HepG2 (cell line): Measurements from ENCODE around the gene COA3. TPM values are rescaled to one million over a fixed set of nuclear protein-coding genes. Genes with fewer than 3 reads are reported as not detected.

Source experiments
- ADNP ChIP-seq: sonication (generic); formaldehyde crosslinking; IDR thresholded peaks from 2 replicates; pipeline ENCODE4 v1.4.0; 2020; ENCODE audit warnings: missing genetic modification reagents
- ARID4A ChIP-seq: sonication (generic); formaldehyde crosslinking; IDR thresholded peaks from 2 replicates; pipeline ENCODE4 v1.5.0; 2020; ENCODE audit warnings: mild to moderate bottlenecking, missing genetic modification reagents, borderline replicate concordance
- FOXP1 ChIP-seq, 2 experiments: fragments of 450-650 bp in 1 of 2; IDR thresholded peaks; 2 replicates each; pipeline ENCODE4 v1.6.1; 2017 to 2018; ENCODE audit warnings: antibody characterized with exemption in 1 of 2
- GMEB1 ChIP-seq: sonication (generic); formaldehyde crosslinking; IDR thresholded peaks from 2 replicates; pipeline ENCODE4 v1.5.1; 2020; ENCODE audit warnings: missing genetic modification reagents, mild to moderate bottlenecking, borderline replicate concordance
- HNRNPH1 ChIP-seq: fragments of 200-400 bp; formaldehyde crosslinking; optimal IDR thresholded peaks from 2 replicates; pipeline ENCODE3; 2017; ENCODE audit warnings: mild to moderate bottlenecking, low read depth, low read length
- MEF2D ChIP-seq: sonication (generic); formaldehyde crosslinking; IDR thresholded peaks from 2 replicates; pipeline ENCODE4 v1.5.1; 2020; ENCODE audit warnings: mild to moderate bottlenecking, missing genetic modification reagents
- NRL ChIP-seq: sonication (generic); formaldehyde crosslinking; IDR thresholded peaks from 2 replicates; pipeline ENCODE4 v1.5.0; 2020; ENCODE audit warnings: missing genetic modification reagents, mild to moderate bottlenecking, moderate library complexity, borderline replicate concordance
- ONECUT2 ChIP-seq: sonication (generic); formaldehyde crosslinking; IDR thresholded peaks from 2 replicates; pipeline ENCODE4 v1.4.0; 2020; ENCODE audit warnings: missing genetic modification reagents
- PBX3 ChIP-seq: sonication (generic); formaldehyde crosslinking; IDR thresholded peaks from 2 replicates; pipeline ENCODE4 v1.8.1; 2023; ENCODE audit warnings: missing genetic modification reagents, inconsistent platforms, borderline replicate concordance
- PHF8 ChIP-seq: sonication (generic); formaldehyde crosslinking; IDR thresholded peaks from 2 replicates; pipeline ENCODE4 v1.5.0; 2020; ENCODE audit warnings: missing genetic modification reagents
- SMARCC2 ChIP-seq: fragments of 450-650 bp; IDR thresholded peaks from 2 replicates; pipeline ENCODE4 v1.6.1; 2017; ENCODE audit warnings: antibody characterized with exemption, mild to moderate bottlenecking
- TP53 ChIP-seq: sonication (generic); formaldehyde crosslinking; conservative IDR thresholded peaks from 2 replicates; pipeline ENCODE4 v1.4.0; 2020; ENCODE audit warnings: missing genetic modification reagents
- ZBTB43 ChIP-seq: sonication (generic); formaldehyde crosslinking; conservative IDR thresholded peaks from 2 replicates; pipeline ENCODE4 v1.4.0; 2020; ENCODE audit warnings: missing genetic modification reagents
- ZBTB7A ChIP-seq: sonication (generic); formaldehyde crosslinking; IDR thresholded peaks from 2 replicates; pipeline ENCODE4 v1.8.0; 2022; ENCODE audit warnings: mild to moderate bottlenecking, missing genetic modification reagents
- ZNF282 ChIP-seq: fragments of 450-650 bp; IDR thresholded peaks from 2 replicates; pipeline ENCODE4 v1.6.1; 2018; ENCODE audit not compliant: partially characterized antibody
- ZNF3 ChIP-seq: IDR thresholded peaks from 2 replicates; pipeline ENCODE4 v1.7.0; 2017; ENCODE audit warnings: inconsistent platforms
- ZNF33A ChIP-seq: sonication (generic); formaldehyde crosslinking; IDR thresholded peaks from 2 replicates; pipeline ENCODE4 v1.5.1; 2020; ENCODE audit warnings: missing genetic modification reagents, mild to moderate bottlenecking, moderate library complexity, borderline replicate concordance
- polyA plus RNA-seq, 8 experiments: library from polyadenylated mRNA; depleted of rRNA in 3 of 8; stranded (reverse) in 7 of 8; unstranded in 1 of 8; fragments of >200 nt; fragmentation: Illumina TruSeq in 4 of 8; extraction: Trizol in 4 of 8; gene quantifications; 2 replicates each; pipeline versions ENCODE4 v1.2.1 to v1.2.3, GENCODE V29; 2011 to 2016; ENCODE audit warnings: low read depth in 4 of 8, missing spikeins in 1 of 8, mixed read lengths in 1 of 8; ENCODE audit not compliant: insufficient read depth in 1 of 8
- total RNA-seq, 5 experiments: library from RNA; depleted of rRNA; stranded (reverse); fragments of >200 nt; fragmentation: Illumina TruSeq; extraction: Trizol; gene quantifications; 2 replicates each; pipeline ENCODE4 v1.2.3, GENCODE V29; 2016; ENCODE audit warnings: low read depth in 1 of 5

The COA3 gene
- total and polyA plus RNA-seq, 2 of the 13 experiments (the other 11 are each of a cell fraction or from before 2014, with no cell fraction given), result 133 to 202 TPM

- TF ChIP-seq ARID4A (peak; percentile 94), ZNF3 (CRISPR knock-in tag) (peak; percentile 83; the same call in 1 of the 2 replicates), MEF2D (CRISPR knock-in tag) (peak; percentile 90), PBX3 (CRISPR knock-in tag) (no peak), GMEB1 (CRISPR knock-in tag) (peak; percentile 97), PHF8 (CRISPR knock-in tag) (peak; percentile 97), ZNF33A (CRISPR knock-in tag) (no peak), HNRNPH1 (no peak), NRL (CRISPR knock-in tag) (peak; percentile 85), FOXP1 (IDR thresholded peaks at IDR 0.05) (no peak), FOXP1 (CRISPR knock-in tag; IDR thresholded peaks at IDR 0.05) (no peak), ZBTB43 (CRISPR knock-in tag) (peak; percentile 73), TP53 (CRISPR knock-in tag) (no peak), ONECUT2 (CRISPR knock-in tag) (peak; percentile 77; the same call in 1 of the 2 replicates), ZBTB7A (peak; percentile 15; the same call in 1 of the 2 replicates), ZNF282 (no peak), SMARCC2 (no peak), ADNP (CRISPR knock-in tag) (no peak)
These were observed at the start of gene COA3, which contains the start of gene CNTD1 (continued) for GRCh38 chr17:42798383-42799380.
